Thoracic aorta (tissue), 2 donors: ENCODE measurements around the gene NFIX. TPM values are rescaled to one million over a fixed set of nuclear protein-coding genes. Genes with fewer than 3 reads are reported as not detected.
A peak's percentile ranks its signal among the peaks of the same experiment; 100 is the strongest.

Source experiments
- ATAC-seq: fragments of 150-250 bp; one replicate; pipeline ENCODE4 v1.8.0; 2017; ENCODE audit warnings: low read depth; ENCODE audit not compliant: insufficient number of reproducible peaks, low FRiP score
- DNase-seq: peaks from one replicate; pipeline ENCODE4 v3.0.0-alpha.2; 2020; ENCODE audit warnings: low spot score
- H3K27ac ChIP-seq, 2 donors: fragments of 200-600 bp; sonication (generic); 1 replicate in 1 of 2; 2 replicates in 1 of 2; pipeline ENCODE4 v1.5.1; 2016; ENCODE audit warnings: mild to moderate bottlenecking in 2 of 2, moderate library complexity in 2 of 2
- H3K27me3 ChIP-seq: fragments of 200-600 bp; sonication (generic); replicated peaks from 2 replicates; pipeline ENCODE4 v1.6.0; 2016; ENCODE audit warnings: mild to moderate bottlenecking; ENCODE audit not compliant: insufficient read depth
- H3K36me3 ChIP-seq: fragments of 200-600 bp; sonication (generic); one replicate; pipeline ENCODE4 v1.5.1; 2016
- H3K4me1 ChIP-seq, 2 donors: fragments of 200-600 bp; sonication (generic); 1 replicate in 1 of 2; 2 replicates in 1 of 2; pipeline versions ENCODE4 v1.5.1 to v1.6.0; 2016; ENCODE audit warnings: low read depth in 2 of 2, mild to moderate bottlenecking in 1 of 2; ENCODE audit not compliant: control insufficient read depth in 1 of 2
- H3K4me3 ChIP-seq: fragments of 200-600 bp; sonication (generic); 2 replicates; pipeline ENCODE4 v1.5.1; 2016; ENCODE audit warnings: mild to moderate bottlenecking
- H3K9me3 ChIP-seq: fragments of 200-600 bp; sonication (generic); 2 replicates; pipeline ENCODE4 v1.5.1; 2016
- CTCF ChIP-seq: fragments of 200-600 bp; sonication (generic); IDR thresholded peaks from one replicate; pipeline ENCODE4 v1.5.1; 2019; ENCODE audit warnings: antibody characterized with exemption
- total RNA-seq, 2 donors: library from RNA; depleted of rRNA; stranded (reverse); fragments of >200 nt; gene quantifications; one replicate each; pipeline versions ENCODE4 v1.1.0 to v1.2.3, GENCODE V29; 2016

NFIX gene
- total RNA-seq, 2 donors from 2014 or later, result 126 to 145 TPM

DNA sequence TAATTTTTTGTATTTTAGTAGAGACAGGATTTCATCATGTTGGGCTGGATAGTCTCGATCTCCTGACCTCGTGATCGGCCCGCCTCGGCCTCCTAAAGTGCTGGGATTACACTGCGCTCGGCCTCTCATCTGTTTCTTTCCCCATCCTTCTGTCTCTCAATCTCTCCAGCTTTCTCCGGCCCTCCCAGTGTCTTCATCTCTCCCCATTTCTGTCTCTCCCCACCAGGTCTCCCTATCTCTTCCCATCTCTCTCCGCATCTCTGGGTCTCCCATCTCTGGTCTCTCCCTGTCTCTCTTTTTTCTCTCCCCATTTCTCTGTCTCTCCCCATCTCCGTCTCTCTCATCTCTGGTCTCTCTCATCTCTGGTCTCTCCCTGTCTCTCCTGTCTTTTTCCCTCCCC lies 12.2 kb upstream of the NFIX start:
- Histone ChIP-seq H3K27ac (no peak overlapping the region), H3K9me3 (no peaks in the 10 kb centered on the region), H3K4me3 (peak overlapping the region; percentile 62), H3K36me3 (no peaks in the 10 kb centered on the region), H3K27me3 (no peaks in the 10 kb centered on the region), H3K4me1 (peaks cover 0 to 5% of the 10 kb centered on the region in 2 donors)
- no peak for ATAC-seq
- no peak for DNase-seq
- no peak for TF ChIP-seq CTCF

GRCh38 chr19:12983542-12984142 lies 11.6 kb upstream of the NFIX start:
- no peak overlapping the region for H3K27ac ChIP-seq
- H3K9me3 ChIP-seq, result no peaks in the 10 kb centered on the region
- no peak for DNase-seq
- TF ChIP-seq CTCF, result peak; percentile 96
- H3K27me3 ChIP-seq, result no peaks in the 10 kb centered on the region
- ATAC-seq, result peak; percentile 43
- no peaks in the 10 kb centered on the region for H3K36me3 ChIP-seq
- peak overlapping the region; percentile 62 for H3K4me3 ChIP-seq
- peaks cover 0 to 5% of the 10 kb centered on the region in 2 donors for H3K4me1 ChIP-seq

- Histone ChIP-seq H3K36me3 (no peaks in the 10 kb centered on the region), H3K9me3 (no peaks in the 10 kb centered on the region), H3K4me1 (peaks cover 0 to 5% of the 10 kb centered on the region in 2 donors), H3K27ac (no peak overlapping the region), H3K4me3 (no peak overlapping the region), H3K27me3 (no peaks in the 10 kb centered on the region)
- DNase-seq, result no peak
- no peak for TF ChIP-seq CTCF
- ATAC-seq, result peak; percentile 10
Observed at GRCh38 chr19:12984143-12984627, 11.1 kb upstream of the NFIX start.

DNA sequence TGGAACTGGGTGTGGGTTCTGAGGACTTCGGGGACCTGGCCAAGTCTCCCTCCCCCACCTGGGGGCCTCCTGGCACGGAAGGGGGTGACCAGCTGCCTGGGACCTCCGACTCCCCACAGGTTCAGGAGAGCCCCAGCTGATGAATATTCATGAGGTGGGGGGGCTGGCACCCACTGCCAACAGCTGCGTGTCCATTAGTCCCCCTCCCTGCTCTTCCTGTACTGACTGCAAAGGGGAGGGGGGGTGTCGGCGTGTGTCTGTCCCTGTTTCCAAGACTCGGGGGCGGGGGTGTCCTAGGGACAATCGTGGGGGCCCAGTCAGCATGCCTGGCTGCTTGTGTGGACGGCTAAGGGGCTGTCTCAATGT lies 10.6 kb upstream of the NFIX start:
- no peaks in the 10 kb centered on the region for H3K36me3 ChIP-seq
- no peaks in the 10 kb centered on the region for H3K27me3 ChIP-seq
- H3K4me3 ChIP-seq, result no peak overlapping the region
- ATAC-seq, result no peak
- no peak for DNase-seq
- no peak overlapping the region for H3K27ac ChIP-seq
- H3K4me1 ChIP-seq, result peaks cover 0 to 5% of the 10 kb centered on the region in 2 donors
- no peak for TF ChIP-seq CTCF
- no peaks in the 10 kb centered on the region for H3K9me3 ChIP-seq

GRCh38 chr19:12985049-12985776 lies 10.1 kb upstream of the NFIX start:
- Histone ChIP-seq H3K36me3 (no peaks in the 10 kb centered on the region), H3K27ac (no peak overlapping the region), H3K27me3 (no peaks in the 10 kb centered on the region), H3K4me1 (peaks cover 0 to 5% of the 10 kb centered on the region in 2 donors), H3K4me3 (no peak overlapping the region), H3K9me3 (no peaks in the 10 kb centered on the region)
- DNase-seq (no peak), ATAC-seq (no peak)
- no peak for TF ChIP-seq CTCF
